ENCODE measurements around the gene NUPR1. TPM values are rescaled to one million over a fixed set of nuclear protein-coding genes. Genes with fewer than 3 reads are reported as not detected.

The NUPR1 gene
- total and polyA plus RNA-seq, 11 donors: 5.7 to 103 (median 28.6) TPM

- TF ChIP-seq POLR2A (IDR thresholded peaks at IDR 0.05): no peak
- TF ChIP-seq CTCF (IDR thresholded peaks at IDR 0.05): no peak
- Histone ChIP-seq H3K27me3 (no peaks in the 10 kb centered on the region), H3K36me3 (peaks cover 0 to 21% (median 3%) of the 10 kb centered on the region in 9 donors), H3K4me3 (peak overlapping the region; percentile 11 to 71 (median 58)), H3K27ac (peak overlapping the region; percentile 82 to 98 (median 93)), H3K4me1 (peaks cover 0 to 58% (median 20%) of the 10 kb centered on the region in 12 donors), H3K9me3 (no peaks in the 10 kb centered on the region)
- peak in 1 of 5 donors; percentile 34 for DNase-seq
- 86 to 88% (median 87%) methylated on average over 13 of the region's 13 CpGs for WGBS, 4 donors
- intact Hi-C loops (cut with DNase I): loop anchor here in 3 of 10 donors (2.0 to 5.0 kb wide), 3 partner anchors 15 to 46 kb away; partner anchors contain the start of genes CLN3 (in 3 of the 3), APOBR (in 2 of the 3) and SGF29 (in 1 of the 3)
- ATAC-seq: no peak
These were observed 626 bp downstream of the NUPR1 start for GRCh38 chr16:28537964-28538732.

GRCh38 chr16:28537076-28537475, 1.7 kb downstream of the NUPR1 start:
- TF ChIP-seq POLR2A (IDR thresholded peaks at IDR 0.05) (no peak), CTCF (IDR thresholded peaks at IDR 0.05) (no peak)
- intact Hi-C loops (cut with DNase I): loop anchor here in 2 of 10 donors (2.0 to 5.0 kb wide), 2 partner anchors 16 to 45 kb away; partner anchors contain the start of genes APOBR (in 2 of the 2), CLN3 (in 2 of the 2) and SGF29 (in 1 of the 2)

GRCh38 chr16:28534542-28535373, 4.0 kb downstream of the NUPR1 start:
- no peak for TF ChIP-seq CTCF (IDR thresholded peaks at IDR 0.05)
- Histone ChIP-seq H3K27ac (peak overlapping the region in 2 of 12 donors; percentile 68 to 74), H3K27me3 (no peaks in the 10 kb centered on the region), H3K9me3 (no peaks in the 10 kb centered on the region), H3K4me1 (peaks cover 0 to 62% (median 26%) of the 10 kb centered on the region in 12 donors), H3K36me3 (peaks cover 0 to 21% (median 3%) of the 10 kb centered on the region in 9 donors), H3K4me3 (no peak overlapping the region)
- WGBS, 4 donors: 66 to 79% (median 69%) methylated on average over 5 of the region's 5 CpGs
- intact Hi-C loops (cut with DNase I): loop anchor here in 2 of 10 donors (5.0 kb wide), 1 partner anchor 42 kb away; the partner anchor contains the start of genes APOBR (in 2 of the 2) and CLN3 (in 2 of the 2)
- DNase-seq (peak in 2 of 5 donors; percentile 45 to 57), ATAC-seq (peak in 1 of 4 donors; percentile 27)

More at GRCh38 chr16:28537076-28537475, 1.7 kb downstream of the NUPR1 start:
- 86 to 93% (median 90%) methylated on average over 6 of the region's 6 CpGs for WGBS, 4 donors
- DNase-seq (no peak), ATAC-seq (no peak)
- peak overlapping the region in 10 of 12 donors; percentile 5 to 71 (median 60) for H3K4me3 ChIP-seq
- H3K4me1 ChIP-seq: peaks cover 0 to 60% (median 24%) of the 10 kb centered on the region in 12 donors
- peak overlapping the region in 3 of 12 donors; percentile 94 to 98 (median 95) for H3K27ac ChIP-seq
- no peaks in the 10 kb centered on the region for H3K27me3 ChIP-seq
- peaks cover 0 to 21% (median 3%) of the 10 kb centered on the region in 9 donors for H3K36me3 ChIP-seq
- H3K9me3 ChIP-seq: no peaks in the 10 kb centered on the region
